Cardiac septum (tissue), 1 donor: Measurements from ENCODE around the gene SLC2A5. TPM values are rescaled to one million over a fixed set of nuclear protein-coding genes. Genes with fewer than 3 reads are reported as not detected.
"Not testable (repeated sequence)": the region's sequence is repeated elsewhere in the genome, so short reads cannot be mapped to it uniquely, and the experiment has no call there.

ENCODE experiments used
- DNase-seq: peaks from one replicate; pipeline ENCODE4 v3.0.0-alpha.2; 2020; ENCODE audit warnings: low spot score
- intact Hi-C: fragments of 100-400 bp; cut with DNase I; formaldehyde crosslinking; loops from one replicate; pipeline ENCODE4 v1.14.0; 2022
- total RNA-seq: library from RNA; stranded (reverse); fragmentation: NEBNext Ultra II Directional; extraction: Animal tissue kit (Norgen Biotek cat#: 25700); gene quantifications from one replicate; pipeline ENCODE4 v1.2.1, GENCODE V29; 2021
- donor health status: DM: no; HTN: no; CAD: no.

SLC2A5 gene
- total RNA-seq, 1 donor from 2014 or later, result 1.5 TPM

DNA sequence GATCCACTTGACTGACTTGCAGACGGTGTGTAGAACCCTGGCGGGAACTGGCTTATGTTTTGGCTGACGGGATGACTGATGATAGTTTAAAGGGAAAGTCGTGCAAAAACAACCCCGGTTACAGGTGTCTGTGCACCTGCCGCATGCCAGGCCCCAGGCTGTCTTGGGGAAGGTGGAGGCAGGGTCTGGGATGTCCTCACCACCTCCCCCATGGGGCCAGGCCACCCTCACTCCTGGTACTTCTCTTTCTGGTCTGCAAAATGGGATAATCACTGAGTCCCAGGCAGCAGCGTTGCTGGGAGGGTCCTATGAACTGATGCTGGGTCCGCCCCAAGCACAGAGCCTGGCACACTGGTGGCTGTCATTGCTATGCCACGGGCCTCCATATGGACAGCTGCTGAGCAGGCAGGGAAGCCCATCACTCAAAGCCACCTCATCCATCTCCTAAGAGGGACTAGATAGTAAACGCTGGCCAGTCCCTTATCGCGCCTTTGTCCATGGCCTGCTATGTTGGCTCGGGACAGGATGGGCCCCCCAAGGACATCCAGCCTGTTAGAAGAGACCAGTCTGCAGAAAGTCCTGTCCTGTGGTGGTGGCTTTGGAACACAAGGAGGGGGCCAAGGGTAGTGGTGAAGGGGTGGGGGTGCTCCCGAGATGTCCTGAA is 28.2 kb downstream of the SLC2A5 start:
- intact Hi-C loops, result no loop called here
- DNase-seq, result no peak

DNA sequence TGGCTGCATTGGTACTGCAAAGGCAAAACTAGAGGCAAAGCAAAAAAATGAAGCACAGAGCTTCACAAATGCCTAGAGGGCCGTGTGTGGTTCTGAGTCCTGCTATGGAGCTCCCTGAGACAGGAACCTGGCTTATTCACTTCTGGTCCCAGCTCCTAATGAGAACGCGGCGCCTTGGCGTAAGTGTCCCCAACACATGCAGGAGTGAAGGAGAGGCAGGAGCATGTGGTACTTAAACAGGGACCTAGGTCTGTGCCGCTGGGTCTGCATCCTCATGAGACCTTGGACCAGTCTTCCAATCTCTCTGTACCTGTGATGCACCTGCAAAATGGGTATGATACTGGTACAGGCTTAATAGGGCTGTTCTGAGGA is 28.8 kb downstream of the SLC2A5 start:
- intact Hi-C loops, result no loop called here
- no peak for DNase-seq

DNA sequence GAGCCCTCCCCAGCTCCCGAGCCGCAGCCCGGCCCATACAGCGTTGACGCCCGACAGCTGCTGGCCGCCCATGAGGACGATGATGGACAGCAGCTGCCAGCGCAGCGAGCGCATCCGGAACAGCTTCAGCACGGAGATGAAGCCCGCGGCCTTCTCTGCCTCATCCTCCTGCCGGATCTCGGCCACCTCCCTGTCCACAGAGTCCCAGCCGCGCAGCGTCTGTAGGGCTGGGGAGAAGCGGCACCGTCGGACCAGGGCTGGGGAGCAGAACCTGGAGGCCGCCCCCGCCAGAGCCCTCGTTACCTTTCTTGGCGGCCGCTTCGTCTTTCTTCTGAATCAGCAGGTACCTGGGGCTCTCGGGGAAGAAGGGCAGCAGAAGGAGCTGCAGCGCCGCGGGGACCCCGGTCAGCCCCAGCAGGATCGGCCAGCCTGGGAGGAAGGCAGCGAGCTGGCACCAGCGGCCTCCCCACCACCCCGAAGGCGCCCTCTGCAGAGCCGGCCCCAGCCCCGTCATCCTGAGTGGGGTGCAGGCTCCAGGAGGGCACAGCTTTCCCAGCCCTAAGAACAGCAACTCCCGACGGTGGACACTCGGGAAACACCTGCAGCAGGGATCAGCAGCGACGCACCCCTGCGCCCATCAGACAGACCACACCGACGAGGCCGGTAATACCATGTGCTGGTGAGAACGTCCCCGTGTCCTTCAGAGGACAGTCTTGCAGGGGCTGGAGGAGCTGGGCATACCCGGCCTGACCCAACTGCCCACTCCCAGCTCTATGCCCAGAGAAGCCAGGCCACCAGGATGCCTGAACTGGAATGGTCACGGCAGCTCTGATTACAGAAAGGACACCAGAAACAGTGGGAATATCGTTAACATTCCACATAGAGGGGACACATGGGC is 29.4 kb downstream of the SLC2A5 start:
- intact Hi-C loops, result no loop called here
- no peak for DNase-seq

DNA sequence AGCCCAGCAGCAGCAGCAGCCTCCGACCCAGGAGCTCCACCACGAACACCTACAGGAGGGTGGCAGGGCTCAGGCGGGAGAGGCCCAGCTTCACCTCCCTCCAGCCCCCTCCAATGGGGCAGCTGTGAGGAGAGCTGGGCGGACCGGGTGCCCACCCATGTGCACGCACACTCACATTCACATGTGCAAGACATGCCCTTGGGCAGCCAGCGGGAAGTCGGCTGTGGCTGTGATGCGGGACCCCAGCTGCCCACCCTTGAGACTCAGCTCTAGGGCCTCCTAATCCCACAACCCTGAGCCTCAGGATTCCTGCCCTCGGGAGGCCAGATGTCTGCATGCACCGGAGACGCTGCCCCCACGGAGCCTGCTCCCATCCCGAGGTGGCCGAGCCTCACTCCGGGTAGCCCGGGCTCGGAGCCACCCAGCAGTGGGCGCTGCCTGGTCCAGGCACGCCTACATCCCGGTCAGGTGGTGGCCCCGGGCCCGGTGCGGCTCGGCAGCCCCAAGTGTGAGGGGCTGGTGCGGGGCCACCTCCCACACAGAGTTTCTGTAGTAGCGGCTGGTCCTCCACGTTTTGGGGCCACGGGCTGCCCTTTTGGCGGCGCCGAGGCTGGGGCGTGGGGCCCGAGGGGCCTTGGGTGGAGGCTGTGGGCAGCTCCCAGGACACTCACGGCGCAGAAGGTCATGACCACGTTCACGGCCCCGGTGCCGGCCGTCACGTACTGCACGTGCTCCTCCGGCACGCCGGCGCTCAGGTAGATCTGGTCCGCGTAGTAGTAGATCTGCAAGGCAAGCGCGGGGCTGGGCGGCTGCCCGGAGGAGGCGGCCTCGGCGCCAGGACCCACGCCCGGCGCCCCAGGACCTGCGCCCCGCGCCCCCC is 30.3 kb downstream of the SLC2A5 start:
- no peak for DNase-seq
- intact Hi-C loops, result no loop called here

DNA sequence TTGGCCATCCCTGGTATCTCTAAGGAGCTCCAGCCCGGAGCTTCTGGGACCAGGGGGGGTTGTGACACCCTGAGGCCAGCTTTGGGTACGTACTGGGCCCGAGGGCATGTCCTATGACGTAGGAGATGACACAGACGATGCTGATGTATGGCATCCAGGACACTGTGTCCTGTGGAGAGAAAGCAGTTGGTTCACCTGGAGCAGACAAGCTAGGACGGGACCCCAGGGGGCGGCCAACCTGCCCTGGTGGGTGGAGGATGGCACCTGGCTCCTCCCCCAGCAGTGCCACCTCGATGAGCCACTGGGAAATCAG is 31.1 kb downstream of the SLC2A5 start:
- intact Hi-C loops, result no loop called here
- no peak for DNase-seq

DNA sequence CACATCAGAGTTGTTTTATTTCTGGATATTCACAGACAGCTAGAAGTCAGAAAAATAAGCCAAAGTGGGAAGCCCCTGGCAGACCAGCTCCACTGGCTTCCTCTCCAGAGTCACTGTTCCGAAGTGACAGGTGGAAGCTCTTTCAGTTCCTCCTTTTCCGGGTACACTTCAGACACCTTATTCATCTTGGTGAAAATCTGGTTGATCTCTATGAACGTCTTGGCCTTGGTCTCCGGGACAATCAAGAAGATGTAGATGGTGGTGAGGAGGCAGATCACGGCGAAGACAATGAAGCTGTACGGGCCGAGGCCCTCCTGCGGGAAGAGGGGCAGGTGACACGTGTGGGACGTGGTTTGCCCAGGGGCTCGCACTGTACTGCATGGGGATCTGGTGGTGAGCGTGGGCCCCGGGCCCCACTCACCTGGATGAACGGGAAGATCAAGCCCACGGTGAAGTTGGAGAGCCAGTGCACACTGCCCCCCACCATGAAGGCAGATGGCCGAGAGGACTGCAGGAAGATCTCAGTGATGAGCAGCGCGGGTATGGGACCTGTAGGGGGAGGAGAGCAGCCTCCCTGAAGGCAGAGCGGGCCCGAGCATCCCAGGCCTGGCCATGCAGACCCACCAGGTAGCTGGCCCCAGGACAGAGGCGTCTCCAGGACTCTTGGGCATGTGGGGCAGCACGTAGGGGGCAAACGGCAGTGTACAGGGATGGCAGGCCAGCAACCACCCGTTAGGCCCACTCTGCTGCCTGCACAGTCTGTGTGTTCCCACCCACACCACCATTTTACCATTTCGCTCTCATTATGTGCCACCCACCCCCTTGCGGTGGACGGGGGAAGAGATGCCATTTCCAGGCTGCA is 31.7 kb downstream of the SLC2A5 start:
- no peak for DNase-seq
- intact Hi-C loops, result no loop called here

DNA sequence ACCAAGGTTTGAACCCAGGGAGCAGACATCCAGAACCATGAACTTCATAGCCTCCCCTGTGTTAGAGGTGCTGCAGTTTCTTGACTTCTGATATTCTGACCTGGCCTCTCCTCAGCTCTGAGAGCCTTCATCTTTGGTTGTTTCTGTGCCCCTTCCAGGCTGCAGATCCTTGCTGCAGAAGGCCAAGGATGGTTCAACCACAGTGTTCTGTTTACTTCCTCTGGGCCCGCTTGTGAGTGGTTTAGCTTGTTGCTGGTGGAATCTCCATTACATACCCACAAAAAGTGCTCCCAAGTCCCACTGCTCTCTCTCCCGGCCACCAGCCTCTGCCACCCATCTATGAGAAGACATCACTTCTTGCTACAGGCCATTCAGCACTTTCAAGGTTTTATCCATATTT is 34.2 kb downstream of the SLC2A5 start:
- intact Hi-C loops, result no loop called here

DNA sequence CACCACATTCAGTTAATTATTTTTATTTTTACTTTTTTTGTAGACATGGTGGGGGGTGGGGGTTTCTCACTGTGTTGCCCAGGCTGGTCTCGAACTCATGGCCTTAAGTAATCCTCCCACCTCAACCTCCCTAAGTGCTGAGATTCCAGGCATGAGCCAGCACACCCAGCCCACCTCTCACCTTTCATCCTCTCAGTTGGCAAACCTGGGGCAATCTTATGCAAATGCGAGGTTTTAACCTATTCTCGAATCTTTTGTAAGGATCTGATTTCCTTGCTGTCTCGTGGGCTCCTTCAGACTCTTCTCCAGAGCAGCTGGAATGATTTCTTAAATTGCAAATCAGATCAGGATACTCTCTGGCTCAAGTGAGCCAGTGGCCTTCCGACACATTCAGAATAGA is 36.1 kb downstream of the SLC2A5 start:
- DNase-seq, result no peak
- intact Hi-C loops, result no loop called here

More for the DNA sequence above, 34.2 kb downstream of the SLC2A5 start:
- DNase-seq, result no peak

DNA sequence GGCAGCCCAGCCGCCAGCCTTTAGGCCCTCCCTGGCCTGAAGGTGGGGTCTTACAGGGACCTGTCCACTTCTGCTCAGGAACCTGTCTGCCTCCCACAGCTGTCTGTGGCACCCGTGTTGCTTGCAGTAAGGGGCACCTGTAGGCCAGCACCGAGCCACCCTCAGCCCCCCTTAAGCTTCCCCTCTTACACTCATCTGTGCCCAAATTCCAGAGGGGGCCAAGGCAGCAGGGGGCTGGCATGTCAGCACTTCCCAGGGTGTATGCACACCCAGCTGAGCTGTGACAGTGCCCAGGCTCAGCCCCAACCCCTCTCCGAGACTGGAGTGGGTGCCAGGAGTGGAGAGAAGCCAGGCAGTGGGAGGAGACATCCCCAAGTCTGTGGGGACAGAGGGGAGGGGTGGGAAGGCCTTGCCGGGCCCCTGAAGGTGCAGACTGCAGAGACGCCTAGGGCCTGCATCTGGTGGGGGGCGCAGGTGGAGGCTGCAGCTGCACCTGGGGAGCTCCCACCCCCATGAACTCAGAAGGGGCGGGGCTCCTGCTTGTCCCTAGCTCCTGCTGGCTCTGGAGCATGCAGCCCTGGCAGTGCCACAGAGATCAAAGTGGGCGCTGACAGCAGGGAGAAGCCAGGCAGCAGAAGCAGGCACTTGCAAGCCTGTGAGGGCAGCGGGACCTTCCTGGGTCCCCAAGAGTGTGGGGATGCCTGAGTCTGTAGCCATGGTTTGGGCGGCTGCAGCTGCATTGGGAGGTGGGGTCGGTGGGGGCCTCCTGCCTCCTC is 37.8 kb downstream of the SLC2A5 start:
- no peak for DNase-seq
- intact Hi-C loops, result no loop called here

DNA sequence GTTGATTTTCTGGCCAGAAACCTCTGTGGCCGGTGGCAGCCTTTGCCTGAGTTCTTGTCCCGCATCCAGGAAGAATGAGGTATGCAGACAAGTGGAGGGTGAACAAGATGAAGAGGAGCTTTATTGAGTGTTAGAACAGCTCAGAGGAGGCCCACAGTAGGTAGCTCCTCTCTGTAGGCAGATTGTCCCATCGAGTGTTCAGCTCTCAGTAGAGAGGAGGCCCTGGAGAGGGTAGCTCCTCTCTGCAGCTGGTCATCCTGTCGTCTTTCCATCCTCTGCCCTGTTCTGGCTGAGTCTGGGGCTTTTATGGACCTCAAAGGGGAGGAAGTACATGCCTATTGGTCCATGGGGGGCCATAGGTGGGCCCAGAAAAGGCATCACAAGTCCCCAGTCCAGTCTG is 38.4 kb downstream of the SLC2A5 start:
- DNase-seq, intact Hi-C loops: not testable (repeated sequence)

DNA sequence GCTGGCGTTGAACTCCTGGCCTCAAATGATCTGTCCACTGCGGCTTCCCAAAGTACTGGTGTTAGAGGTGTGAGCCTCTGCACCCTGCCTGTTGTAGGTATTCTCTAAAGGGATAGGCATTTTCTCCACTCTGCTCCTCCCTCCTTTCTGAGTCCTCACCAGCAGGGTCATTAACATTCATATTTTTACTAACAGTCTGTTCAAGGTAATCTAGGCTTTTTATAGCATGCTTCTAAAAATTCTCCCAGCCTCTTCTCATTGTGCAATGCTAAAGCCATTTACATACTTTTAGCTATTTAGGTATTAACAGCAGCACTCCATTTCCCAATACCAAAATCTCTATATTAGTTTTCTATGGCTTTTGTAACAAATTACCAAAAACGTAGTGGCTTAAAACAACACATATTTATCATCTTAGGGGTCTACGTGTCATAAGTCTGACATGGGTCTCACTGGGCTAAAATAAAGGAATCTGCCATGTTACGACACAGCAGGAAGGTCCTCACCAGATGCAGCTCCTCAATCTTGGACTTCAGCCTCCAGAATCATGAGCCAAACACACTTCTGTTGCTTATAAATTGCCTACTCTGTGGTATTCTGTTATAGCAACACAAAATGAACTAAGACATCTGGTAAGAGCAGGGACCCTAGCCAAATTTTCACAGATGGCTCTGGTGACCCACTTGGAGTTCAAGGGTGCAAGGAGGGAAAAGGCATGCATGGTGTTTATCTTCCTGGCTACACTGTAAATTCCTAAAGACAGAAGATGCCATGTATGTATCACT is 40.3 kb downstream of the SLC2A5 start:
- DNase-seq, result no peak
- intact Hi-C loops, result no loop called here

DNA sequence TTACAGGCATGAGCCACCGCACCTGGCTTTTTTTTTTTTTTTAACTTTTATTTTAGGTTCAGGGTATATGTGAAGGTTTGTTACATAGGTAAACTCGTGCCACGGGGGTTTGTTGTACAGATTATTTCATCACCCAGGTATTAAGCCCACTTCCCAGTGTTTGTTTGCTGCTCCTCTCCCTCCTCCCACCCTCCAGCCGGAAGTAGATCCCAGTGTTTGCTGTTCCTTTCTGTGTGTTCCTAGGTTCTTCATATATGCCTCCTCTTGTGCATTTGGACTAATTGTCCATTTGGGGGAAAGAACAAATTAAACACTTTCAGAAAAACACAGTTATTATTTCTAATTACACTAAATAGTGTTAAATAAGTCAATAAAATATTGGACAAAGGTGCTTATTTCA is 42.1 kb downstream of the SLC2A5 start:
- DNase-seq, result no peak
- intact Hi-C loops, result no loop called here

DNA sequence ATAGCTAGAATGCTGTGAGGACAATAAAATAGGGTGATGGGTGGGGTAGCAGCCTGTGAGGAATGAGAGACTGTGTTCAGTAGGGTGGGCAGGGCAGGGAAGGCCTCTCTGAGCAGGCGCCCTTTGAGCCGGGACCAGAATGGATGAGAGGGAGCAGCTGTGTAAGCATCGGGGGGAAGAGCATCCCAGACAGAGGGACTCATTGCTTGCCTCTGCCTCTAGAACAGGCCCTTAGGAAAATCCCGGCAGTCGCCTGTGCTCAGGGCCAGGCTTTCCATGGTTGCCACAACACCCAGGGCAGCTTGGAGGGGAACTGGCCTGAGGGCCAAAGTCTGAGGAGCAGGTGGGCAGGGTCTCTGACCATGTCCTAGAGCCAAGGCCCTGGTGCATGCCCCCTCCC is 44.0 kb downstream of the SLC2A5 start:
- no peak for DNase-seq
- intact Hi-C loops, result no loop called here

DNA sequence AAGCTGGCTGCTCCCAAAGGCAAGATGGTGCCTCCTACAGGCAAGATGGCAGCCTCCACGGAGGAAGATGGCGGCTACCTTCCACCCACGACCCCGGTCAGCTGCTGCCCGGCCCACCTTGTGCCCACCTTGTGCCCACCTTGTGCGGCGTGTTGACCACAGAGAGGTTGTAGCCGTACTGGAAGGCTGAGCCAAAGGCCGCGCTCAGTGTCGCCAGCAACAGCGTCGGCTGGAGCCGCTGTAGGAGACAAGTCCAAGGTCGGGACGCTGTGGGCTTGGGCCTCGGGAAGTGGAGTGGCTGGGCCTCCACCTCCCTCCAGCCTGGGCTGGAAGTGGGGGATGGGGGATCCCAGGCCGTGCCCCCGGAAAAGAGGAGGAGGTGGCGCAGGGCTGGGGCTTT is 44.6 kb downstream of the SLC2A5 start:
- intact Hi-C loops, result no loop called here
- DNase-seq, result no peak

DNA sequence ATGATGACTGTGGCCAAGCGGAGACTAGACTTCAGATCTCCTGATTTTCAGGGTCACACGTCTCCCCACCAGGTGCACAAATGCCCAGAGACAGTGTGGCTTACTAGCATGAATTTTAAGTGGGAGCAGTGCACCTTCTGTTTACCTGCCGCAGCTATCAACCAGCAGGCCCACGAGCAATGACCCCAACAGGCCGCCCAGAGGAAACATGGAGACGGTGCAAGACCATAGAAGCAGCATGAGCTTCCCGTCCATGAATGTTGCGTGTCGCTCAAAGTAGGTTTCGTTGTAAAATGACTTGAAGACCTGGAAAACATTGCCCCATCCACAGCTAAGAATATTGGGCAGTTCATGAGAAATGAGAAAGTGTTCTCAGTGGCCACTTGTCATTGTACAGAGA is 46.7 kb downstream of the SLC2A5 start:
- intact Hi-C loops, result no loop called here
- DNase-seq, result no peak

DNA sequence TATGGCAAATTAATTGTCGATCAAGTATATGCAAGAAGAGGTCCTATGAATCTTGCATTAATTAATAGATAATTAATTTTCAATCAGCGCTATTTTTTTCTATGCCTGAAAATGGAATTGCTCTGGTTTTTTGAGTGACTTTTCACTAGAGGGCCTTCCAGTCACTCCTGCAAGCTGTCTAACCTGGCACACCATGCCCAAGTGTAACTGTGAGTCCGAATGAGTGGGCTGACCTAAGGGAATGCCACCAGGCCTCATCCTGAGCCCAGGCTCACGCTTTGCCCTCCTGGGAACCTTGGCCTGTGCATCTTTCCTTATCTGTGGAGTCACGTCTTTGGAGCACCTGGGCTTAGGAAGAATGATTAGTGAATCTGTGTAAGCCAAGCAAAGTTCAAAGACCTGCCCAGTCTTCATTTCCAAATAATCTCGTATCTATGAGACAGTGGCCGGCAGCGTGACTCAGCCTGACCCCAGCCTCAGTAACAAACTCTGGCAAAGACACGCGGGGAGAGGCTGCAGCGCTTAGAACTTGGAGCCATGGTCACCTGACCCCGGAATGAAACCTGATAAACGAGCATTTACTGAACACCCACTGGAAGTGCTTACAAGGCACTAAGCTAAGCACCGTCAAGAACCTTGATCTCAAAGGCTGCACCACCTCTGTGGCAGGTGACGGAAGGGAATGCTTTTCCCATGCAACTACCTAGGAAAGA is 47.3 kb downstream of the SLC2A5 start:
- DNase-seq, intact Hi-C loops: not testable (repeated sequence)

DNA sequence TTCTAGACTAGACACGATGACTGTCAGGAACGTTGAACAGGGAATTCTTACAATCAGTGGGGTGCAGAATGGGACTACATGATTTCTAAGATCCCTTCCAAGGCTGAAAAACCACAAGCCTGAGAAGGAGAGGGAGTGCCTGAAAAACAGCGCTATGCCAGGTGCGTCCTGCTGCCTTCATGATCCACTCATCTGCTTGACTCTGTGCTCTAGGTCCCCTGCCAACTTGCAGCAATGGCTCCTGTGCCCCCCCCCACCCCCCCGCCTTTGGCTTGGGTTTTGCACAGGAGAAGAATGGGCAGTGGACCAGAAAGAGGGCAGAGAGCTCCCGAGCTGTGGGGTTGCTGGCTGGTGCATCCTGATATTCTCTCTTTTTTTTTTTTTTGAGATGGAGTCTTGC is 49.1 kb downstream of the SLC2A5 start:
- intact Hi-C loops, result no loop called here
- DNase-seq, result no peak
